Measurements from ENCODE around the gene FOXD4L6.
"Not testable (repeated sequence)": the region's sequence is repeated elsewhere in the genome, so short reads cannot be mapped to it uniquely, and the experiment has no call there.

GRCh38 chr9:41087157-41087780, 41.2 kb downstream of the FOXD4L6 start:
- TF ChIP-seq CTCF (tag by site-specific recombination; IDR thresholded peaks at IDR 0.05); PRDM6 (tag by site-specific recombination; IDR thresholded peaks at IDR 0.05); ZNF521 (tag by site-specific recombination; IDR thresholded peaks at IDR 0.05); ZNF658 (tag by site-specific recombination; IDR thresholded peaks at IDR 0.05); FEZF1 (tag by site-specific recombination; IDR thresholded peaks at IDR 0.05); SETDB1 (IDR thresholded peaks at IDR 0.05; ENCODE audit: insufficient read length, low read length); ZBTB26 (tag by site-specific recombination; optimal IDR thresholded peaks at IDR 0.05); ZSCAN30 (tag by site-specific recombination; IDR thresholded peaks at IDR 0.05); TCF7L2 (IDR thresholded peaks at IDR 0.05; ENCODE audit: borderline replicate concordance, low read depth, low read length); ZNF830 (tag by site-specific recombination; IDR thresholded peaks at IDR 0.05; ENCODE audit: low read depth); HOXA7 (CRISPR knock-in tag; IDR thresholded peaks at IDR 0.05; ENCODE audit: borderline replicate concordance): not testable (repeated sequence)
